Ovary (tissue), 3 donors: Measurements from ENCODE around the gene CFHR5.

ENCODE experiments used
- EP300 ChIP-seq: sonication (generic); formaldehyde crosslinking; IDR thresholded peaks from one replicate; pipeline ENCODE4 v1.6.1; 2017; ENCODE audit warnings: antibody characterized with exemption
- POLR2A ChIP-seq: fragments of 450-650 bp; IDR thresholded peaks from one replicate; pipeline ENCODE4 v1.6.1; 2017; ENCODE audit warnings: antibody characterized with exemption, mild to moderate bottlenecking, moderate library complexity
- TF ChIP-seq, protein P1 (sequence below), 3 donors: fragments of 450-650 bp in 2 of 3; fragments of 200-600 bp in 1 of 3; IDR thresholded peaks; one replicate each; pipeline versions ENCODE4 v1.5.1 to v1.8.0; 2016 to 2022; ENCODE audit warnings: antibody characterized with exemption in 3 of 3, mild to moderate bottlenecking in 1 of 3
- donor health status: DM: no; HTN: no; CAD: no.

DNA sequence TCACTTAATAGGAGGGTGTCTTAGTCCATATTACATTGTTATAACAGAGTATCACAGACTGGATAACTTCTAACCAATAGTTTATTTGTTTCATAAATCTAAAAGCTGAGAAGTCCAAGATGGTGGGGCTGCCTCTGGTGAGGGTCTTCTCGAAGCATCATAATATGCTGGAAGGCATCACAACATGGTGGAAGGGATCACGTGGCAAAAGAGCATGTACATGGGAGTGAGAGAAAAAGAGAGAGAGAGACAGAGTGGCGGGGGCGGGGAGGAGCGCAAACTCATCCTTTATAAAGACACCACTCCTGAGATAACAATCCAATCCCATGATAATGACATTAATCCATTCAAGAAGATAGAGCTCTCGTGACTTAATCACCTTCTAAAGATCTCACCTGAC, 31.5 kb downstream of the CFHR5 start:
- no peak for TF ChIP-seq POLR2A
- TF ChIP-seq, protein P1, sequence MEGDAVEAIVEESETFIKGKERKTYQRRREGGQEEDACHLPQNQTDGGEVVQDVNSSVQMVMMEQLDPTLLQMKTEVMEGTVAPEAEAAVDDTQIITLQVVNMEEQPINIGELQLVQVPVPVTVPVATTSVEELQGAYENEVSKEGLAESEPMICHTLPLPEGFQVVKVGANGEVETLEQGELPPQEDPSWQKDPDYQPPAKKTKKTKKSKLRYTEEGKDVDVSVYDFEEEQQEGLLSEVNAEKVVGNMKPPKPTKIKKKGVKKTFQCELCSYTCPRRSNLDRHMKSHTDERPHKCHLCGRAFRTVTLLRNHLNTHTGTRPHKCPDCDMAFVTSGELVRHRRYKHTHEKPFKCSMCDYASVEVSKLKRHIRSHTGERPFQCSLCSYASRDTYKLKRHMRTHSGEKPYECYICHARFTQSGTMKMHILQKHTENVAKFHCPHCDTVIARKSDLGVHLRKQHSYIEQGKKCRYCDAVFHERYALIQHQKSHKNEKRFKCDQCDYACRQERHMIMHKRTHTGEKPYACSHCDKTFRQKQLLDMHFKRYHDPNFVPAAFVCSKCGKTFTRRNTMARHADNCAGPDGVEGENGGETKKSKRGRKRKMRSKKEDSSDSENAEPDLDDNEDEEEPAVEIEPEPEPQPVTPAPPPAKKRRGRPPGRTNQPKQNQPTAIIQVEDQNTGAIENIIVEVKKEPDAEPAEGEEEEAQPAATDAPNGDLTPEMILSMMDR (IDR thresholded peaks at IDR 0.05) = no peak
- TF ChIP-seq EP300 = no peak
